ENCODE measurements around the gene NPR1. TPM values are rescaled to one million over a fixed set of nuclear protein-coding genes. Genes with fewer than 3 reads are reported as not detected.

Gene NPR1
- total RNA-seq, 3 donors from 2014 or later (not counting 1 experiment from before 2014, with no cell fraction given): not detected

DNA sequence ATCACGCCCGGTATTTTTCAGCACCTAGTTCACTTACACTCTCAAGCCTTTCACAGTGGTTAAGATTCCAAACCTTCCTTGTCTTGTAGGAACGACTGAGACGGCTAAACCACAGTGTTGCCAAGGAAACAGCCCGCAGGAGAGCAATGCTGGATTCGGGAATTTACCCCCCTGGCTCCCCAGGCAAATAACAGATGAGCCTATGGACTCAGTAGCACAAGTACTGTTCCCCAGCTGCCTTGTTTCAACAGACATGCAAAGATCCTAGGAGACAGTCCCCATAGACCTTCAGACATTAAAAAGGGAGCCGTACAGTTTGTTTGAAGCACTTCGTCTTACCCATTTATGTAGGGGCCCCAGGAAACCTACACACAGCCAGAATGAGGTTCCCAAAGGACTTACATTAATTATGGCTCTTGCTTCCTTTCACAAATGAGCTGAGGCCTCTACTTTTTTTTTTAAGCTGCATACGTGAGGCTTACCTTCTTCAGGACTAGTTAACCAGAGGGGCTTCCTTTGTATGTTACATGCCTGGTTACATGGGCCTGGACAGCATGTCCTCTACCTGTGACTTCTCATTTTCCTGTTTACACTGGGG is 17.3 kb upstream of the NPR1 start:
- Histone ChIP-seq H3K4me1 (ENCODE audit: control insufficient read depth, insufficient read depth, low read length) (peaks cover 18% of the 10 kb centered on the region), H3K27ac (ENCODE audit: low read length) (no peak overlapping the region), H3K27me3 (ENCODE audit: control insufficient read depth, insufficient read depth, low read length) (no peaks in the 10 kb centered on the region), H3K36me3 (ENCODE audit: control insufficient read depth, insufficient read depth, low read length) (peaks cover 57% of the 10 kb centered on the region), H3K9me3 (ENCODE audit: control insufficient read depth, insufficient read depth, low read length) (no peaks in the 10 kb centered on the region), H3K4me3 (ENCODE audit: low read length) (no peak overlapping the region)
- H3K27ac Mint-ChIP-seq: peak overlapping the region; percentile 20 to 67
- intact Hi-C loops (cut with micrococcal nuclease): no loop called here
- no peak for DNase-seq
- ATAC-seq: no peak
- H3K9me3 Mint-ChIP-seq: no peaks in the 10 kb centered on the region
- no peak for TF ChIP-seq CTCF (IDR thresholded peaks at IDR 0.05)
- H3K27me3 Mint-ChIP-seq (ENCODE audit: low read depth in 2 of 2): no peaks in the 10 kb centered on the region
- 87% methylated on average over 9 of the region's 9 CpGs for WGBS (ENCODE audit: insufficient coverage)
- H3K4me3 Mint-ChIP-seq: peak overlapping the region; percentile 74
- peaks cover 7 to 13% of the 10 kb centered on the region in 2 donors for H3K4me1 Mint-ChIP-seq
- no peaks in the 10 kb centered on the region for H3K36me3 Mint-ChIP-seq

GRCh38 chr1:153662269-153662668 is 16.2 kb upstream of the NPR1 start:
- no CpG with 5 or more reads among the region's 2 CpGs for WGBS (ENCODE audit: insufficient coverage)
- Histone ChIP-seq H3K4me1 (ENCODE audit: control insufficient read depth, insufficient read depth, low read length) (peaks cover 18% of the 10 kb centered on the region), H3K36me3 (ENCODE audit: control insufficient read depth, insufficient read depth, low read length) (peaks cover 68% of the 10 kb centered on the region), H3K9me3 (ENCODE audit: control insufficient read depth, insufficient read depth, low read length) (no peaks in the 10 kb centered on the region), H3K4me3 (ENCODE audit: low read length) (no peak overlapping the region), H3K27me3 (ENCODE audit: control insufficient read depth, insufficient read depth, low read length) (no peaks in the 10 kb centered on the region), H3K27ac (ENCODE audit: low read length) (no peak overlapping the region)
- H3K27me3 Mint-ChIP-seq (ENCODE audit: low read depth in 2 of 2): no peaks in the 10 kb centered on the region
- H3K4me3 Mint-ChIP-seq: no peak overlapping the region
- intact Hi-C loops (cut with micrococcal nuclease): no loop called here
- H3K36me3 Mint-ChIP-seq: no peaks in the 10 kb centered on the region
- TF ChIP-seq CTCF (IDR thresholded peaks at IDR 0.05): no peak
- H3K4me1 Mint-ChIP-seq: peaks cover 7 to 13% of the 10 kb centered on the region in 2 donors
- ATAC-seq (no peak), DNase-seq (no peak)
- H3K27ac Mint-ChIP-seq: peak overlapping the region in 1 of 2 donors; percentile 20
- no peaks in the 10 kb centered on the region for H3K9me3 Mint-ChIP-seq

GRCh38 chr1:153663211-153663610 is 15.3 kb upstream of the NPR1 start:
- 93% methylated on average over 5 of the region's 5 CpGs for WGBS (ENCODE audit: insufficient coverage)

More at GRCh38 chr1:153663211-153663610, 15.3 kb upstream of the NPR1 start:
- H3K4me1 Mint-ChIP-seq: peaks cover 13 to 14% of the 10 kb centered on the region in 2 donors
- ATAC-seq (no peak), DNase-seq (no peak)
- TF ChIP-seq CTCF (IDR thresholded peaks at IDR 0.05): no peak
- no peaks in the 10 kb centered on the region for H3K27me3 ChIP-seq (ENCODE audit: control insufficient read depth, insufficient read depth, low read length)
- no peaks in the 10 kb centered on the region for H3K27me3 Mint-ChIP-seq (ENCODE audit: low read depth in 2 of 2)
- no peak overlapping the region for H3K27ac ChIP-seq (ENCODE audit: low read length)
- H3K36me3 ChIP-seq (ENCODE audit: control insufficient read depth, insufficient read depth, low read length): peaks cover 77% of the 10 kb centered on the region
- no peaks in the 10 kb centered on the region for H3K9me3 ChIP-seq (ENCODE audit: control insufficient read depth, insufficient read depth, low read length)
- peaks cover 9% of the 10 kb centered on the region for H3K36me3 Mint-ChIP-seq
- no peaks in the 10 kb centered on the region for H3K9me3 Mint-ChIP-seq
- H3K27ac Mint-ChIP-seq: no peak overlapping the region
- H3K4me1 ChIP-seq (ENCODE audit: control insufficient read depth, insufficient read depth, low read length): peaks cover 13% of the 10 kb centered on the region
- H3K4me3 Mint-ChIP-seq: no peak overlapping the region
- H3K4me3 ChIP-seq (ENCODE audit: low read length): no peak overlapping the region
- intact Hi-C loops (cut with micrococcal nuclease): no loop called here

Data from natural killer cell (primary cell).